ACC112 (cell line): ENCODE measurements around the gene NEB.

Experiments used
- H2AFZ ChIP-seq: fragments of 200-600 bp; sonication (generic); one replicate; pipeline ENCODE4 v1.6.0; 2017; ENCODE audit warnings: antibody characterized with exemption, low read length; ENCODE audit not compliant: unreplicated experiment
- H3K27ac ChIP-seq: fragments of 200-600 bp; sonication (generic); 2 replicates; pipeline ENCODE4 v1.5.1; 2014; ENCODE audit warnings: low read depth, mild to moderate bottlenecking, antibody characterized with exemption, low read length, moderate library complexity
- H3K27me3 ChIP-seq: fragments of 200-600 bp; sonication (generic); 2 replicates; pipeline ENCODE4 v1.6.1; 2014; ENCODE audit warnings: mild to moderate bottlenecking, antibody characterized with exemption, low read length, moderate library complexity, mixed read lengths; ENCODE audit not compliant: insufficient read depth
- H3K36me3 ChIP-seq: fragments of 200-600 bp; sonication (generic); 2 replicates; pipeline ENCODE4 v1.6.1; 2016; ENCODE audit warnings: mild to moderate bottlenecking, antibody characterized with exemption, low read length, moderate library complexity, mixed read lengths; ENCODE audit not compliant: insufficient read depth
- H3K4me1 ChIP-seq: fragments of 200-600 bp; sonication (generic); one replicate; pipeline ENCODE4 v1.6.1; 2016; ENCODE audit warnings: low read length, mixed read lengths; ENCODE audit not compliant: insufficient read depth, unreplicated experiment, control insufficient read depth
- H3K4me3 ChIP-seq: fragments of 200-600 bp; sonication (generic); 2 replicates; pipeline ENCODE4 v1.5.1; 2014; ENCODE audit warnings: mild to moderate bottlenecking, low read depth, low read length
- H3K79me2 ChIP-seq: fragments of 200-600 bp; sonication (generic); one replicate; pipeline ENCODE4 v1.6.0; 2016; ENCODE audit warnings: low read length; ENCODE audit not compliant: control insufficient read depth, unreplicated experiment, insufficient read depth

NEB gene

GRCh38 chr2:151771599-151772358 lies 37.5 kb upstream of the NEB start:
- Histone ChIP-seq H2AFZ (no peak overlapping the region), H3K27me3 (no peaks in the 10 kb centered on the region), H3K36me3 (no peaks in the 10 kb centered on the region), H3K27ac (no peak overlapping the region), H3K79me2 (no peaks in the 10 kb centered on the region), H3K4me1 (peaks cover 24% of the 10 kb centered on the region), H3K4me3 (no peak overlapping the region)

- peaks cover 30% of the 10 kb centered on the region for H3K4me1 ChIP-seq
- H3K27ac ChIP-seq: no peak overlapping the region
- H3K27me3 ChIP-seq: no peaks in the 10 kb centered on the region
- H3K79me2 ChIP-seq: no peaks in the 10 kb centered on the region
- no peak overlapping the region for H2AFZ ChIP-seq
- H3K36me3 ChIP-seq: no peaks in the 10 kb centered on the region
- H3K4me3 ChIP-seq: no peak overlapping the region
Observed at GRCh38 chr2:151770995-151771394, 36.7 kb upstream of the NEB start.

- no peak overlapping the region for H3K27ac ChIP-seq
- H3K4me3 ChIP-seq: no peak overlapping the region
- H3K79me2 ChIP-seq: no peaks in the 10 kb centered on the region
- no peak overlapping the region for H2AFZ ChIP-seq
- peaks cover 19% of the 10 kb centered on the region for H3K4me1 ChIP-seq
- no peaks in the 10 kb centered on the region for H3K27me3 ChIP-seq
- H3K36me3 ChIP-seq: no peaks in the 10 kb centered on the region
Observed at GRCh38 chr2:151769606-151770005, 35.3 kb upstream of the NEB start.

GRCh38 chr2:151767536-151767935 lies 33.3 kb upstream of the NEB start:
- no peaks in the 10 kb centered on the region for H3K36me3 ChIP-seq
- H3K27me3 ChIP-seq: no peaks in the 10 kb centered on the region
- H3K79me2 ChIP-seq: no peaks in the 10 kb centered on the region
- H3K4me3 ChIP-seq: no peak overlapping the region
- H2AFZ ChIP-seq: no peak overlapping the region
- H3K4me1 ChIP-seq: peaks cover 14% of the 10 kb centered on the region
- no peak overlapping the region for H3K27ac ChIP-seq

GRCh38 chr2:151766437-151767153 lies 32.3 kb upstream of the NEB start:
- peaks cover 14% of the 10 kb centered on the region for H3K4me1 ChIP-seq
- H3K36me3 ChIP-seq: no peaks in the 10 kb centered on the region
- H3K27me3 ChIP-seq: no peaks in the 10 kb centered on the region
- no peaks in the 10 kb centered on the region for H3K79me2 ChIP-seq
- H3K27ac ChIP-seq: no peak overlapping the region
- no peak overlapping the region for H2AFZ ChIP-seq
- H3K4me3 ChIP-seq: no peak overlapping the region

DNA sequence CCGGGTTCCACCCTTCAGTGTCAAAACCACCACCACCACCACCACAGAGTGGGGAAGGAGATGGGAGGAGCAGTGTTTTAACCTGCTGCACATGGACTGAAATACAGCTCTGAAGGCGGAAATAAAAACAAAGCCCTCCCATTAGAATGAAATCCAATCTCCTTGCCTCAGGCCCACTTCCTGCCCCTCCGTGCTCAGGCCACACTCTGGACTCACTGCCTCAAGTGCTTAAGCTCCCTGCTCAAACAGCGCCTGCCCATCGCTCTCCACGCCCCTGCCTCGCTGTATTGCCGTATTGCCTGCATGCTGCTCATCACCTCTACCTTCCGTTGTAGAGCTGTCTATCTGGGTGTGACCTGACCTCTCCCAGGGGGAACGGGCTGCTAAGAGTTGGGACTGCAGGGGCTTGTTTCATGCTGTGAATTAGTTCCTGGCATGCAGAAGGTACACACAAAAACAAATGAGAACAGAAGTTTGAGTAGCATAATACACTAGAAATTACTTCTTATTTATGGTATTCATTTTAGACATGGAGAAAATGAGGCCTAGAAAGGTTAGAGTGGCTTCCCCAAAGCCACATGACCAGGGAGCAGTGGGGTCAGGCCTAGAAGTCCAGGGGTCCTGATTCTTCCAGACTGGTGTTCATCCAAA lies 31.6 kb upstream of the NEB start:
- Histone ChIP-seq H3K79me2 (no peaks in the 10 kb centered on the region), H2AFZ (no peak overlapping the region), H3K36me3 (no peaks in the 10 kb centered on the region), H3K27me3 (no peaks in the 10 kb centered on the region), H3K4me3 (no peak overlapping the region), H3K27ac (no peak overlapping the region), H3K4me1 (peaks cover 14% of the 10 kb centered on the region)

DNA sequence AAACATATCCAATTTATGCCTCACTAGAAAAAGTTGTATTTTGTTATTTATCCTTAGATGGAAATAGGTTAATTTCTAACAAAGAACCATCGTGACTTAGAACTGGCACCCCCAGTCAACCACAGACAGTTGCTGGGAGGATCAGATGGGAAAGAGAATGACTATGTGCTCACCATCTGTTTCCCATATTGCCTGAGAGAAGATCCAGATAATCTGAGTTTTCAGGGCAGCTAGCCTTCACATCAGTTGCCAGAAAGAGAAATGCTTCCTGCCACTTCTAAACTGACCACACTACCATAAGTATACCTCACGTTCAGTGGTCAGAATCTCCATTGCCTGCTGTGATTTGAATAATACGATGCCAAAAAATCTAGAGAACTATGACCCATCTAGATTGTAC lies 28.4 kb upstream of the NEB start:
- Histone ChIP-seq H2AFZ (no peak overlapping the region), H3K4me1 (peaks cover 14% of the 10 kb centered on the region), H3K4me3 (no peak overlapping the region), H3K79me2 (no peaks in the 10 kb centered on the region), H3K27me3 (no peaks in the 10 kb centered on the region), H3K27ac (no peak overlapping the region), H3K36me3 (no peaks in the 10 kb centered on the region)

DNA sequence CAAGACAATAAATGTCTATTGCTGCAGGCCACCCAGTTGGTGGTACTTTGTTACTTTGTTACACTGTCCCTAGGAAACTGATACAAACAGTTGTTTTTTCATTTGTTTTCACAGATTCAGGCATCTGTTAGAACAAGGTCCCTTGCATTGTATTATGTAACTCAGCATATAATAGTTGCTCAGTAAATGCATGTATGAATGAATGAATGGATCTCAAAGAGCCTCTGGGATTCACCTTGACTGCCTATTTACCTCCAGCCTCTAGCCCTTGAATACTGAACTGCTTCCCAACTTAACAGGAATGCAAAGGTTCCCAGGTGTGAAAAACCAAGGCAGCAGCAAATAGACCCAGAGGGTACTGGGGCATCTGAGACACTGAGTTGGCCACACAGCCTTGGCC lies 27.4 kb upstream of the NEB start:
- no peaks in the 10 kb centered on the region for H3K79me2 ChIP-seq
- H3K4me3 ChIP-seq: no peak overlapping the region
- H3K27me3 ChIP-seq: no peaks in the 10 kb centered on the region

GRCh38 chr2:151761193-151761592 lies 26.9 kb upstream of the NEB start:
- Histone ChIP-seq H3K27me3 (no peaks in the 10 kb centered on the region), H3K4me1 (peaks cover under 1% of the 10 kb centered on the region), H3K27ac (no peak overlapping the region), H3K79me2 (no peaks in the 10 kb centered on the region), H3K36me3 (no peaks in the 10 kb centered on the region), H3K4me3 (no peak overlapping the region), H2AFZ (no peak overlapping the region)

More for the DNA sequence above, 27.4 kb upstream of the NEB start:
- Histone ChIP-seq H2AFZ (no peak overlapping the region), H3K4me1 (peaks cover 5% of the 10 kb centered on the region), H3K36me3 (no peaks in the 10 kb centered on the region), H3K27ac (no peak overlapping the region)

GRCh38 chr2:151760139-151760650 lies 25.9 kb upstream of the NEB start:
- H2AFZ ChIP-seq: no peak overlapping the region
- H3K4me3 ChIP-seq: no peak overlapping the region
- no peaks in the 10 kb centered on the region for H3K79me2 ChIP-seq
- H3K27ac ChIP-seq: no peak overlapping the region
- H3K36me3 ChIP-seq: no peaks in the 10 kb centered on the region
- H3K4me1 ChIP-seq: no peaks in the 10 kb centered on the region
- H3K27me3 ChIP-seq: no peaks in the 10 kb centered on the region
